Esophagus muscularis mucosa (tissue), 3 donors: Measurements from ENCODE around the gene THSD7A.

Experiments used
- CTCF ChIP-seq, 3 experiments: fragments of 200-600 bp in 2 of 3; fragments of 450-650 bp in 1 of 3; sonication (generic) in 2 of 3; IDR thresholded peaks; one replicate each; pipeline ENCODE4 v1.5.1; 2017 to 2019; ENCODE audit warnings: antibody characterized with exemption in 3 of 3, mild to moderate bottlenecking in 2 of 3, moderate library complexity in 1 of 3
- POLR2A ChIP-seq: fragments of 450-650 bp; IDR thresholded peaks from one replicate; pipeline ENCODE4 v1.6.1; 2017; ENCODE audit warnings: antibody characterized with exemption, moderate library complexity, mild to moderate bottlenecking, low read depth
- POLR2AphosphoS5 ChIP-seq, 2 donors: sonication (generic); formaldehyde crosslinking; IDR thresholded peaks; one replicate each; pipeline ENCODE4 v1.6.1; 2017; ENCODE audit warnings: antibody characterized with exemption in 2 of 2

GRCh38 chr7:11747715-11748485 lies 84.1 kb downstream of the THSD7A start:
- no peak for TF ChIP-seq CTCF (IDR thresholded peaks at IDR 0.05)
- TF ChIP-seq POLR2AphosphoS5 (IDR thresholded peaks at IDR 0.05) = no peak
- TF ChIP-seq POLR2A = no peak
